IMR-90 (cell line): ENCODE data around the gene SPARC. TPM values are rescaled to one million over a fixed set of nuclear protein-coding genes. Genes with fewer than 3 reads are reported as not detected.

Experiments used
- ATAC-seq: fragments of 200-7000 bp; cut with Tn5 transposase; 2 replicates; pipeline ENCODE4 v1.9.1; 2020; ENCODE audit warnings: low read depth, mild to moderate bottlenecking, moderate library complexity
- BruUV-seq: library from RNA; stranded (reverse); fragments of 400-500 nt; replicated peaks from 2 replicates; lab custom pipeline; 2021; lab: Mats Ljungman, UMichigan
- CTCF ChIA-PET: fragments of 300-600 bp; formaldehyde crosslinking; extraction: SDS; loops from one replicate; lab custom pipeline; 2021; ENCODE audit warnings: antibody characterized with exemption; lab: Yijun Ruan, JAX
- POLR2A ChIA-PET: fragments of 300-600 bp; sonication (Branson Sonifier 250); formaldehyde crosslinking; loops from one replicate; lab custom pipeline; 2022; ENCODE audit warnings: antibody characterized with exemption; ENCODE audit not compliant: unreplicated experiment; lab: Charles Lee
- DNase-seq: peaks from one replicate; pipeline ENCODE4 v3.0.0; 2013
- H2AFZ ChIP-seq: replicated peaks from 2 replicates; pipeline ENCODE3; 2013; ENCODE audit warnings: low read length, mild to moderate bottlenecking; ENCODE audit not compliant: poor library complexity
- H2AK5ac ChIP-seq: 2 replicates; pipeline ENCODE4 v1.6.1; 2013; ENCODE audit warnings: low read depth, low read length, inconsistent platforms
- H2AK9ac ChIP-seq: replicated peaks from 2 replicates; pipeline ENCODE3; 2013; ENCODE audit warnings: mild to moderate bottlenecking, low read depth, low read length, moderate library complexity; ENCODE audit not compliant: poor library complexity
- H2BK120ac ChIP-seq: 2 replicates; pipeline ENCODE4 v1.6.1; 2013; ENCODE audit warnings: low read depth, low read length, inconsistent platforms
- H2BK15ac ChIP-seq: 3 replicates; pipeline ENCODE4 v1.6.1; 2013; ENCODE audit warnings: low read depth, low read length, inconsistent platforms
- H2BK20ac ChIP-seq: 2 replicates; pipeline ENCODE4 v1.6.1; 2013; ENCODE audit warnings: low read depth, mild to moderate bottlenecking, inconsistent platforms, low read length, moderate library complexity
- H2BK5ac ChIP-seq: 2 replicates; pipeline ENCODE4 v1.6.1; 2013; ENCODE audit warnings: mild to moderate bottlenecking, low read depth, low read length, inconsistent platforms; ENCODE audit not compliant: poor library complexity, severe bottlenecking
- H3K14ac ChIP-seq: replicated peaks from 2 replicates; pipeline ENCODE4 v1.6.1; 2013; ENCODE audit warnings: low read depth, low read length, inconsistent platforms
- H3K18ac ChIP-seq: 2 replicates; pipeline ENCODE4 v1.6.1; 2013; ENCODE audit warnings: low read depth, low read length, control low read depth
- H3K23ac ChIP-seq: 2 replicates; pipeline ENCODE4 v1.6.1; 2013; ENCODE audit warnings: low read depth, low read length, inconsistent platforms
- H3K27ac ChIP-seq: 2 replicates; pipeline ENCODE4 v1.5.1; 2013; ENCODE audit warnings: mild to moderate bottlenecking, control low read depth, low read length; ENCODE audit not compliant: insufficient read depth
- H3K27me3 ChIP-seq: 2 replicates; pipeline ENCODE4 v1.6.1; 2013; ENCODE audit warnings: low read length; ENCODE audit not compliant: control insufficient read depth, insufficient read depth
- H3K36me3 ChIP-seq: 2 replicates; pipeline ENCODE4 v1.6.1; 2013; ENCODE audit warnings: low read length, mixed read lengths; ENCODE audit not compliant: control insufficient read depth, insufficient read depth
- H3K4ac ChIP-seq: 2 replicates; pipeline ENCODE4 v1.6.1; 2013; ENCODE audit warnings: low read depth, low read length, inconsistent platforms
- H3K4me1 ChIP-seq: 2 replicates; pipeline ENCODE4 v1.6.1; 2013; ENCODE audit warnings: low read length, mixed read lengths; ENCODE audit not compliant: control insufficient read depth, insufficient read depth
- H3K4me2 ChIP-seq: 2 replicates; pipeline ENCODE4 v1.6.1; 2013; ENCODE audit warnings: low read depth, mild to moderate bottlenecking, control low read depth, low read length, moderate library complexity
- H3K4me3 ChIP-seq: 2 replicates; pipeline ENCODE4 v1.5.1; 2013; ENCODE audit warnings: low read depth, mild to moderate bottlenecking, control low read depth, low read length, moderate library complexity; ENCODE audit not compliant: insufficient read depth
- H3K56ac ChIP-seq: 2 replicates; pipeline ENCODE4 v1.6.1; 2013; ENCODE audit warnings: low read length, inconsistent platforms; ENCODE audit not compliant: insufficient read depth; ENCODE audit errors: extremely low read depth
- H3K79me1 ChIP-seq, 2 experiments: 2 replicates each; pipeline ENCODE4 v1.6.1; 2013; ENCODE audit warnings: low read length in 2 of 2, inconsistent platforms in 1 of 2, low read depth in 1 of 2
- H3K9ac ChIP-seq: 2 replicates; pipeline ENCODE4 v1.6.1; 2013; ENCODE audit warnings: low read depth, low read length, control low read depth
- H3K9me1 ChIP-seq: 2 replicates; pipeline ENCODE4 v1.6.1; 2013; ENCODE audit warnings: low read length, inconsistent platforms; ENCODE audit not compliant: insufficient read depth
- H3K9me3 ChIP-seq: 2 replicates; pipeline ENCODE4 v1.6.1; 2013; ENCODE audit warnings: low read length; ENCODE audit not compliant: control insufficient read depth, insufficient read depth
- H4K20me1 ChIP-seq: 2 replicates; pipeline ENCODE4 v1.6.1; 2013; ENCODE audit warnings: low read length, inconsistent platforms; ENCODE audit not compliant: insufficient read depth
- H4K5ac ChIP-seq: 2 replicates; pipeline ENCODE4 v1.6.1; 2013; ENCODE audit warnings: mild to moderate bottlenecking, low read depth, low read length, control low read depth
- H4K8ac ChIP-seq, 2 experiments: 2 replicates each; pipeline ENCODE4 v1.6.1; 2013; ENCODE audit warnings: low read depth in 2 of 2, low read length in 2 of 2, control low read depth in 1 of 2, inconsistent platforms in 1 of 2
- H4K91ac ChIP-seq: 2 replicates; pipeline ENCODE4 v1.6.1; 2013; ENCODE audit warnings: low read depth, low read length, inconsistent platforms; ENCODE audit not compliant: insufficient read depth
- CHD1 ChIP-seq: IDR thresholded peaks from 2 replicates; pipeline ENCODE4 v1.6.1; 2012; ENCODE audit warnings: low read depth, low read length, improper control_type of control experiment
- CTCF ChIP-seq: conservative IDR thresholded peaks from 2 replicates; pipeline ENCODE4 v1.5.1; 2012; ENCODE audit warnings: mild to moderate bottlenecking, low read depth, low read length, improper control_type of control experiment
- FOS ChIP-seq: fragments of 150-350 bp; IDR thresholded peaks from 2 replicates; pipeline ENCODE4 v1.6.1; 2016; ENCODE audit warnings: low read depth, low read length
- MAFK ChIP-seq: IDR thresholded peaks from 2 replicates; pipeline ENCODE4 v1.6.1; 2012; ENCODE audit warnings: low read depth, low read length, improper control_type of control experiment
- MAZ ChIP-seq: IDR thresholded peaks from 2 replicates; pipeline ENCODE4 v1.6.1; 2012; ENCODE audit warnings: low read depth, mild to moderate bottlenecking, low read length, improper control_type of control experiment, moderate library complexity, borderline replicate concordance
- MXI1 ChIP-seq: IDR thresholded peaks from 2 replicates; pipeline ENCODE4 v1.6.1; 2012; ENCODE audit warnings: low read depth, mild to moderate bottlenecking, low read length, moderate library complexity, borderline replicate concordance
- NFE2L2 ChIP-seq: fragments of 150-350 bp; IDR thresholded peaks from 2 replicates; pipeline ENCODE4 v1.6.1; 2016; ENCODE audit warnings: low read depth, mild to moderate bottlenecking, low read length
- POLR2A ChIP-seq: IDR thresholded peaks from 2 replicates; pipeline ENCODE4 v1.6.1; 2012; ENCODE audit warnings: mild to moderate bottlenecking, low read depth, low read length
- RAD21 ChIP-seq: IDR thresholded peaks from 2 replicates; pipeline ENCODE4 v1.6.1; 2012; ENCODE audit warnings: low read length, improper control_type of control experiment
- RCOR1 ChIP-seq: IDR thresholded peaks from 2 replicates; pipeline ENCODE4 v1.6.1; 2012; ENCODE audit warnings: mild to moderate bottlenecking, low read length, improper control_type of control experiment; ENCODE audit not compliant: insufficient replicate concordance
- RFX5 ChIP-seq: IDR thresholded peaks from 2 replicates; pipeline ENCODE4 v1.8.0; 2012; ENCODE audit warnings: low read depth, mild to moderate bottlenecking, low read length, moderate library complexity
- USF2 ChIP-seq: fragments of 150-350 bp; IDR thresholded peaks from 2 replicates; pipeline ENCODE4 v1.6.1; 2017; ENCODE audit warnings: mild to moderate bottlenecking, antibody characterized with exemption, low read length, low read depth
- WGBS, 2 experiments: methylation state at CpG; one replicate each; pipeline versions ENCODE4 v1.1.5 to v1.1.7; 2013; ENCODE audit warnings: missing lambda C conversion rate in 2 of 2; ENCODE audit not compliant: insufficient read length in 1 of 2; ENCODE audit errors: extremely low coverage in 2 of 2; 5-methylcytosine and 5-hydroxymethylcytosine counted together
- dilution Hi-C: fragments of 300-500 bp; cut with HindIII; formaldehyde crosslinking; loops from one replicate; pipeline ENCODE4 v1.14.3; 2018; ENCODE audit warnings: low sequenced_read_pairs; ENCODE audit not compliant: unreplicated experiment
- in situ Hi-C: fragments of 300-500 bp; cut with MboI; formaldehyde crosslinking; loops from 3 replicates; pipeline ENCODE4 v1.14.3; 2019; ENCODE audit warnings: low sequenced_read_pairs, inconsistent platforms, mixed read lengths
- intact Hi-C: fragments of 100-400 bp; cut with micrococcal nuclease; formaldehyde crosslinking; loops from 2 replicates; pipeline ENCODE4 v1.10.0; 2022
- polyA plus RNA-seq, 3 experiments: library from polyadenylated mRNA; depleted of rRNA; stranded (reverse); fragments of >200 nt; gene quantifications; 2 replicates each; pipeline ENCODE4 v1.2.3, GENCODE V29; 2012; ENCODE audit warnings: low replicate concordance in 1 of 3
- total RNA-seq: library from RNA; depleted of rRNA; stranded (reverse); fragments of >200 nt; gene quantifications from 2 replicates; pipeline ENCODE4 v1.2.3, GENCODE V29; 2012
- TF ChIP-seq, protein P1 (sequence below): fragments of 150-350 bp; IDR thresholded peaks from 2 replicates; pipeline ENCODE4 v1.6.1; 2016; ENCODE audit warnings: low read depth, mild to moderate bottlenecking, low read length, moderate library complexity, borderline replicate concordance

The SPARC gene
- total and polyA plus RNA-seq, 2 of the 4 experiments (the other 2 are of a cell fraction) = 1,186 to 4,692 TPM

DNA sequence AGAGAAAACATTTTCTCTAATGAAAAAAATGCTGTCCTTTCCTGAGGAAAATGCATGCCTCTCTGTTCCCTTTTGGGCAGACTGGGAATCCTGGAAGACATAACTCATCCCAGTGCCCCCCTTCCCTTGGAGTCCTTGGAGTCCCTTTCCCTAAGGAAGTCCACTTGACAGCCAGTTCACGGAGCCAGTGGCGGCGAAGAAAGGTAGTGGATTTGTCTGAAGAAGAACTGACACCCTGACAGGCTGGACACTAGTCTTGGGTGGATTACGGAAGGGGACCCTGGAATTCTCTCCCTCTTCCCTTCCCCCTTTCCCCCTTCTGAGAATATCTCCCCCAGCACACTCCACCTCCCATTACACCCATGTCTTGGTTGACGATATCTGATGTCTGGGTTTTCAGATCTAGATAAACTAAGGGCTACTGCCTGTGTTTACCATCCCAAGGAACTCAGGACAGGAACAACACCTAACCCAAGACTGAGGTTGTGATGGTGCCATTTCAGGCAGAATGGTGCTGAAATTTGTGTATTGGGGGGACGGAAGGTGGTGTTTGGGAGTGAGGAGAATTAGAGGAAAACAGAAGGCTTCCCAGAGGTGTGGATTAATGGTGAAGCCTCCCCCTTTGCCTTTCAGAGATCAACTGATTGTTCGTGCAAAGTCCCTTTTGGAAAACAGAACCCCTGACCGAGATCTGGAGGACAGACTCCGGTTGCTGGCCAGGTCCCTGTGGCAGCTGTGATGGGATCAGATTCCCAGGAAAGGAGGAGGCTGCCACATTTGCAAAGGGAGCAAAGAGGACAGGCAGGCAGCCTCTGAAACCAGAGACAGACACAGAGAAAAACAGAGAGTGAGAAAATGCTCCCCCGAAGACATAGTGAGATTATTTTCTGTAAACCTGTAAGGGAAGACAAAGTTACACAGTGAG, 704 bp downstream of the SPARC start:
- Histone ChIP-seq H4K20me1 (peaks cover 52% of the 10 kb centered on the region), H2AFZ (peak overlapping the region; percentile 69), H4K91ac (peak overlapping the region; percentile 87), H3K79me1 (peaks cover 0 to 27% of the 10 kb centered on the region in 2 experiments; a peak in 2 of 4 replicates), H3K4ac (peak overlapping the region; percentile 100), H2BK120ac (peak overlapping the region; percentile 59), H3K9ac (peak overlapping the region; percentile 99), H3K4me1 (peaks cover 21% of the 10 kb centered on the region), H3K9me1 (peaks cover 17% of the 10 kb centered on the region), H3K36me3 (peaks cover 24% of the 10 kb centered on the region), H4K8ac (peak overlapping the region; percentile 19 to 79), H3K9me3 (no peaks in the 10 kb centered on the region), H3K27ac (peak overlapping the region; percentile 96), H4K5ac (peak overlapping the region; percentile 45), H2BK15ac (peak overlapping the region; percentile 88), H3K14ac (peak overlapping the region; percentile 100), H2AK5ac (peak overlapping the region; percentile 97), H3K56ac (peak overlapping the region; percentile 99), H2BK20ac (peak overlapping the region; percentile 77), H2BK5ac (peak overlapping the region; percentile 90), H3K4me3 (peak overlapping the region; percentile 84), H3K23ac (peak overlapping the region; percentile 100), H3K4me2 (peak overlapping the region; percentile 78), H3K18ac (peak overlapping the region; percentile 91), H3K27me3 (no peaks in the 10 kb centered on the region), H2AK9ac (peak overlapping the region; percentile 94)
- 0% methylated on average over 5 of the region's 10 CpGs; no CpG with 5 or more reads in 1 of the 2 experiments for WGBS, 2 experiments
- ChIA-PET CTCF (interaction anchor here (0.9 to 4.4 kb wide), 3 partner anchors 27 to 58 kb away, joined by 3 to 36 read pairs (median 3); no protein-coding TSS in a partner anchor), POLR2A (interaction anchor here (1.0 to 5.1 kb wide), 9 partner anchors 10 to 55 kb away, joined by 3 to 70 read pairs (median 30); no protein-coding TSS in a partner anchor)
- ATAC-seq = no peak
- in situ Hi-C loops (no loop called here), dilution Hi-C loops (no loop called here), intact Hi-C loops (loop anchor here (1.0 kb wide), 4 partner anchors 13 to 54 kb away; no protein-coding TSS in a partner anchor)
- TSS peak; percentile 83 for BruUV-seq
- DNase-seq = no peak
- TF ChIP-seq MAFK (no peak), RFX5 (no peak), RAD21 (no peak), CHD1 (0 out of 2 replicates have a peak, but pooled peaks have one; percentile 23), MXI1 (no peak), MAZ (no peak), CTCF (no peak), USF2 (no peak), RCOR1 (no peak), FOS (no peak), NFE2L2 (no peak), POLR2A (no peak)
- TF ChIP-seq, protein P1, sequence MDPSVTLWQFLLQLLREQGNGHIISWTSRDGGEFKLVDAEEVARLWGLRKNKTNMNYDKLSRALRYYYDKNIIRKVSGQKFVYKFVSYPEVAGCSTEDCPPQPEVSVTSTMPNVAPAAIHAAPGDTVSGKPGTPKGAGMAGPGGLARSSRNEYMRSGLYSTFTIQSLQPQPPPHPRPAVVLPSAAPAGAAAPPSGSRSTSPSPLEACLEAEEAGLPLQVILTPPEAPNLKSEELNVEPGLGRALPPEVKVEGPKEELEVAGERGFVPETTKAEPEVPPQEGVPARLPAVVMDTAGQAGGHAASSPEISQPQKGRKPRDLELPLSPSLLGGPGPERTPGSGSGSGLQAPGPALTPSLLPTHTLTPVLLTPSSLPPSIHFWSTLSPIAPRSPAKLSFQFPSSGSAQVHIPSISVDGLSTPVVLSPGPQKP = no peak
